ENCODE measurements around the gene MAGEB2. TPM values are rescaled to one million over a fixed set of nuclear protein-coding genes. Genes with fewer than 3 reads are reported as not detected.

Gene MAGEB2
- total RNA-seq, 4 donors from 2014 or later = not detected

GRCh38 chrX:30224536-30224935, 9.2 kb downstream of the MAGEB2 start:
- H3K27ac ChIP-seq = no peak overlapping the region
- no peaks in the 10 kb centered on the region for H3K27me3 ChIP-seq
- WGBS, 2 donors = 50 to 58% methylated on average over 2 of the region's 2 CpGs
- DNase-seq = no peak
- H3K4me3 ChIP-seq = no peak overlapping the region
- H3K9me3 ChIP-seq = no peaks in the 10 kb centered on the region
- TF ChIP-seq CTCF (IDR thresholded peaks at IDR 0.05) (no peak), POLR2A (IDR thresholded peaks at IDR 0.05) (no peak)
- no peaks in the 10 kb centered on the region for H3K36me3 ChIP-seq
- intact Hi-C loops (cut with DNase I) = no loop called here
- H3K4me1 ChIP-seq = no peaks in the 10 kb centered on the region

GRCh38 chrX:30228526-30228925, 13.2 kb downstream of the MAGEB2 start:
- WGBS, 2 donors = 40 to 43% methylated on average over 1 of the region's 1 CpG

GRCh38 chrX:30230395-30230794, 15.0 kb downstream of the MAGEB2 start, which contains the start of gene MAGEB3:
MAGEB3 (plus strand) TSS chrX:30230657; CDS start chrX:30235925, 5,268 bp downstream.
- intact Hi-C loops (cut with DNase I) = no loop called here

More at GRCh38 chrX:30228526-30228925, 13.2 kb downstream of the MAGEB2 start:
- H3K27me3 ChIP-seq = no peaks in the 10 kb centered on the region
- H3K4me1 ChIP-seq = no peaks in the 10 kb centered on the region
- H3K9me3 ChIP-seq = no peaks in the 10 kb centered on the region
- DNase-seq = no peak
- H3K27ac ChIP-seq = no peak overlapping the region
- H3K4me3 ChIP-seq = no peak overlapping the region
- TF ChIP-seq POLR2A (IDR thresholded peaks at IDR 0.05) = no peak
- no peak for TF ChIP-seq CTCF (IDR thresholded peaks at IDR 0.05)
- H3K36me3 ChIP-seq = no peaks in the 10 kb centered on the region
- intact Hi-C loops (cut with DNase I) = no loop called here

GRCh38 chrX:30241724-30242415, 26.5 kb downstream of the MAGEB2 start, which contains the start of gene MAGEB4:
MAGEB4 (plus strand) TSS chrX:30242000; CDS start chrX:30242136, 136 bp downstream.
- H3K4me3 ChIP-seq = no peak within 1 kb of the TSS
- DNase-seq = no peak

More at GRCh38 chrX:30230395-30230794, 15.0 kb downstream of the MAGEB2 start, which contains the start of gene MAGEB3:
- H3K27me3 ChIP-seq = no peaks in the 10 kb centered on the region
- H3K9me3 ChIP-seq = no peaks in the 10 kb centered on the region
- no peak within 1 kb of the TSS for H3K27ac ChIP-seq
- DNase-seq = no peak
- no peaks in the 10 kb centered on the region for H3K36me3 ChIP-seq
- H3K4me1 ChIP-seq = no peaks in the 10 kb centered on the region
- no peak within 1 kb of the TSS for H3K4me3 ChIP-seq
- TF ChIP-seq POLR2A (IDR thresholded peaks at IDR 0.05) (no peak), CTCF (IDR thresholded peaks at IDR 0.05) (no peak)
- 48 to 70% methylated on average over 2 to 3 of the region's 4 CpGs for WGBS, 2 donors

More at GRCh38 chrX:30241724-30242415, 26.5 kb downstream of the MAGEB2 start, which contains the start of gene MAGEB4:
- intact Hi-C loops (cut with DNase I) = no loop called here
- H3K27ac ChIP-seq = no peak within 1 kb of the TSS
- H3K27me3 ChIP-seq = no peaks in the 10 kb centered on the region
- WGBS, 2 donors = 81% methylated on average over 8 of the region's 10 CpGs; no CpG with 5 or more reads in 1 of the 2 donors
- no peaks in the 10 kb centered on the region for H3K4me1 ChIP-seq
- H3K36me3 ChIP-seq = no peaks in the 10 kb centered on the region
- TF ChIP-seq POLR2A (IDR thresholded peaks at IDR 0.05) (no peak), CTCF (IDR thresholded peaks at IDR 0.05) (no peak)
- H3K9me3 ChIP-seq = no peaks in the 10 kb centered on the region
